SK-N-SH (cell line): Measurements from ENCODE around the gene PRR35. TPM values are rescaled to one million over a fixed set of nuclear protein-coding genes. Genes with fewer than 3 reads are reported as not detected.

Experiments used
- CTCF ChIA-PET: fragments of 300-600, 350-600 bp; formaldehyde crosslinking; extraction: SDS; loops from one replicate; lab custom pipeline; 2021; lab: Yijun Ruan, JAX
- POLR2A ChIA-PET: fragments of 350-600 bp; sonication (Branson Sonifier 250); formaldehyde crosslinking; extraction: SDS; loops from one replicate; lab custom pipeline; 2020; ENCODE audit warnings: antibody characterized with exemption, inconsistent platforms; lab: Yijun Ruan, JAX
- DNase-seq: peaks from one replicate; pipeline ENCODE4 v3.0.0; 2012
- H2AFZ ChIP-seq: fragments of 200-600 bp; sonication (generic); 2 replicates; pipeline ENCODE4 v1.8.1; 2016; ENCODE audit warnings: antibody characterized with exemption, mild to moderate bottlenecking, low read depth
- H3F3A ChIP-seq: fragments of 200-600 bp; sonication (generic); replicated peaks from 2 replicates; pipeline ENCODE3; 2016; ENCODE audit warnings: antibody characterized with exemption, mild to moderate bottlenecking; ENCODE audit not compliant: insufficient read depth
- H3K27ac ChIP-seq, 2 experiments: fragments of 200-500 bp in 1 of 2; fragments of 200-600 bp in 1 of 2; sonication (Bioruptor generic) in 1 of 2; sonication (generic), shearing (Covaris generic) in 1 of 2; 2 replicates each; pipeline versions ENCODE4 v1.5.1 to v1.6.1; 2014 to 2016; ENCODE audit warnings: low read depth in 2 of 2, inconsistent platforms in 1 of 2, low read length in 1 of 2, mild to moderate bottlenecking in 1 of 2, mixed read lengths in 1 of 2
- H3K27me3 ChIP-seq: fragments of 200-600 bp; sonication (generic), shearing (Covaris generic); 2 replicates; pipeline ENCODE4 v1.6.1; 2016; ENCODE audit warnings: mixed run types; ENCODE audit not compliant: insufficient read depth
- H3K36me3 ChIP-seq, 2 experiments: fragments of 200-500 bp in 1 of 2; fragments of 200-600 bp in 1 of 2; sonication (Bioruptor generic) in 1 of 2; sonication (generic) in 1 of 2; replicated peaks in 1 of 2; 2 replicates each; pipeline versions ENCODE3 to v1.5.1; 2014 to 2016; ENCODE audit warnings: low read length in 1 of 2, mild to moderate bottlenecking in 1 of 2; ENCODE audit not compliant: insufficient read depth in 2 of 2, control insufficient read depth in 1 of 2
- H3K4me1 ChIP-seq, 2 experiments: fragments of 200-500 bp in 1 of 2; fragments of 200-600 bp in 1 of 2; sonication (Bioruptor generic) in 1 of 2; sonication (generic), shearing (Covaris generic) in 1 of 2; 2 replicates each; pipeline versions ENCODE4 v1.5.1 to v1.6.1; 2014 to 2016; ENCODE audit warnings: low read depth in 1 of 2, low read length in 1 of 2, mixed run types in 1 of 2; ENCODE audit not compliant: insufficient read depth in 2 of 2, control insufficient read depth in 1 of 2
- H3K4me2 ChIP-seq: fragments of 200-600 bp; sonication (generic), shearing (Covaris generic); 2 replicates; pipeline ENCODE4 v1.6.1; 2017; ENCODE audit warnings: mixed run types
- H3K4me3 ChIP-seq, 2 experiments: fragments of 200-500 bp in 1 of 2; fragments of 200-600 bp in 1 of 2; sonication (Bioruptor generic) in 1 of 2; sonication (generic), shearing (Covaris generic) in 1 of 2; 2 replicates each; pipeline versions ENCODE4 v1.5.1 to v1.8.1; 2014 to 2016; ENCODE audit warnings: low read depth in 2 of 2, inconsistent platforms in 1 of 2, low read length in 1 of 2, mild to moderate bottlenecking in 1 of 2, mixed read lengths in 1 of 2, moderate library complexity in 1 of 2
- H3K79me2 ChIP-seq: fragments of 200-600 bp; sonication (generic); 2 replicates; pipeline ENCODE4 v1.8.1; 2017; ENCODE audit warnings: mild to moderate bottlenecking; ENCODE audit not compliant: insufficient read depth
- H3K9ac ChIP-seq: fragments of 200-600 bp; sonication (generic); 2 replicates; pipeline ENCODE4 v1.6.1; 2017; ENCODE audit warnings: mixed run types
- H3K9me2 ChIP-seq: fragments of 200-600 bp; sonication (generic); 2 replicates; pipeline ENCODE4 v1.6.1; 2017; ENCODE audit warnings: mixed run types
- H3K9me3 ChIP-seq: fragments of 200-600 bp; sonication (generic); 2 replicates; pipeline ENCODE4 v1.6.1; 2017; ENCODE audit warnings: mixed run types, mild to moderate bottlenecking, moderate library complexity
- H4K20me1 ChIP-seq: fragments of 200-600 bp; sonication (generic); 2 replicates; pipeline ENCODE4 v1.6.1; 2017; ENCODE audit warnings: mild to moderate bottlenecking, mixed run types; ENCODE audit not compliant: insufficient read depth
- FOXJ3 ChIP-seq: sonication (generic); formaldehyde crosslinking; IDR thresholded peaks from 2 replicates; pipeline ENCODE4 v1.5.1; 2020; ENCODE audit warnings: mild to moderate bottlenecking, missing genetic modification reagents
- JUND ChIP-seq: IDR thresholded peaks from 2 replicates; pipeline ENCODE4 v1.4.0; 2012
- RCOR1 ChIP-seq: fragments of 150-350 bp; IDR thresholded peaks from 2 replicates; pipeline ENCODE4 v1.6.1; 2017; ENCODE audit warnings: antibody characterized with exemption, low read length
- RFX5 ChIP-seq: IDR thresholded peaks from 2 replicates; pipeline ENCODE4 v1.6.1; 2012; ENCODE audit warnings: mild to moderate bottlenecking, improper control_type of control experiment, low read length
- YY1 ChIP-seq: IDR thresholded peaks from 2 replicates; pipeline ENCODE4 v1.4.0; 2012; ENCODE audit warnings: low read depth, mild to moderate bottlenecking
- WGBS: methylation state at CpG from one replicate; pipeline ENCODE4 v1.1.6; 2017; ENCODE audit warnings: low lambda C conversion rate; 5-methylcytosine and 5-hydroxymethylcytosine counted together
- polyA plus RNA-seq, 3 experiments: library from polyadenylated mRNA; depleted of rRNA; stranded (reverse); fragments of >200 nt; gene quantifications; 2 replicates each; pipeline ENCODE4 v1.2.3, GENCODE V29; 2012
- TF ChIP-seq, protein P1 (sequence below): IDR thresholded peaks from 2 replicates; pipeline ENCODE4 v1.4.0; 2012; ENCODE audit warnings: low read depth, borderline replicate concordance
- TF ChIP-seq, protein P2 (sequence below): fragments of 150-350 bp; IDR thresholded peaks from 2 replicates; pipeline ENCODE4 v1.6.1; 2017; ENCODE audit warnings: antibody characterized with exemption, low read length, low read depth, borderline replicate concordance
- TF ChIP-seq, protein P3 (sequence below): IDR thresholded peaks from 2 replicates; pipeline ENCODE4 v1.4.0; 2012; ENCODE audit warnings: low read depth, borderline replicate concordance

Gene PRR35
- polyA plus RNA-seq, 1 of the 3 experiments (the other 2 are of a cell fraction): not detected

DNA sequence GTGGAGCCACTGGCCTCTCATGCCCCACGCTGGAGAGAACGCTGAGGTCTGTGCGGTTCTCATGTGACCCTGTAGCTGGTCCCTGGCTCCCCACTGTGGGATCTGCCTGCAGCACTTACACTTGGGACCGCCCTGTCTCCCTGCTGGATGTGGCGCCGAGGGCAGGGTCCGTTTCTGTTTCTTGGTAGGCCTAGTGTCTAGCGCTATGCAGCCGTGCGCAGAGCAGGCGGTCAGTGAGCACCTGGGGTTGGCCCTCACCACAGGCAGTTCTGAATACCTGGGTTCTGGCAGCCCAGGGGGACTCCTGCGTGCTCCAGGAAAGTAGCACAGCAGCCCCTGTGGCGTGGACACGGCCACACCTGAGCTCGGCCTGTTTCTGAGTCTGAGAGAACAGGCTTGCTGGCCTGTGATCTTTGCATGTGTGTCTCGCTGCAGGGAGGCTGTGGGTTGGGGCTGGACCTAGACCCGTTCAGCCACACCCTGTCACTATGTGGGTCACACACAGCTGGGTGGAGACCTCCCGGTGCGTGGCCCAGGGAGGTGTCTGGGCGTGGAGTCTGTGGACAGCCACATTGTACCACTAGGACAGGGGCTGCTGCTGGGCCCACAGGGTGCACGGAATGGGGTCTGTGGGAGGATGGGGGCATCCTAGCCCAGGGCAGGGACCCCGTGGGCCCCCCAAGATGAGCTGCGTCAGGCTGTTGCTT, 29.9 kb upstream of the PRR35 start:
- Histone ChIP-seq H3K27ac (no peak overlapping the region), H3K4me3 (no peak overlapping the region), H3K9me2 (no peaks in the 10 kb centered on the region), H3K4me2 (peak overlapping the region; percentile 100; the same call in 1 of the 2 replicates), H3F3A (peaks cover 19% of the 10 kb centered on the region), H3K79me2 (peaks cover 86% of the 10 kb centered on the region), H3K9me3 (no peaks in the 10 kb centered on the region), H3K36me3 (peaks cover 0 to 10% of the 10 kb centered on the region in 2 experiments), H4K20me1 (peaks cover 67% of the 10 kb centered on the region), H3K4me1 (peaks cover 10 to 23% of the 10 kb centered on the region in 2 experiments; a peak in 3 of 4 replicates), H3K9ac (no peak overlapping the region), H2AFZ (no peak overlapping the region), H3K27me3 (no peaks in the 10 kb centered on the region)
- ChIA-PET CTCF (interaction anchor here (1.1 kb wide), 1 partner anchor 13 kb away, joined by 3 read pairs; no protein-coding TSS in a partner anchor), POLR2A (no interaction called here)
- TF ChIP-seq, protein P1, sequence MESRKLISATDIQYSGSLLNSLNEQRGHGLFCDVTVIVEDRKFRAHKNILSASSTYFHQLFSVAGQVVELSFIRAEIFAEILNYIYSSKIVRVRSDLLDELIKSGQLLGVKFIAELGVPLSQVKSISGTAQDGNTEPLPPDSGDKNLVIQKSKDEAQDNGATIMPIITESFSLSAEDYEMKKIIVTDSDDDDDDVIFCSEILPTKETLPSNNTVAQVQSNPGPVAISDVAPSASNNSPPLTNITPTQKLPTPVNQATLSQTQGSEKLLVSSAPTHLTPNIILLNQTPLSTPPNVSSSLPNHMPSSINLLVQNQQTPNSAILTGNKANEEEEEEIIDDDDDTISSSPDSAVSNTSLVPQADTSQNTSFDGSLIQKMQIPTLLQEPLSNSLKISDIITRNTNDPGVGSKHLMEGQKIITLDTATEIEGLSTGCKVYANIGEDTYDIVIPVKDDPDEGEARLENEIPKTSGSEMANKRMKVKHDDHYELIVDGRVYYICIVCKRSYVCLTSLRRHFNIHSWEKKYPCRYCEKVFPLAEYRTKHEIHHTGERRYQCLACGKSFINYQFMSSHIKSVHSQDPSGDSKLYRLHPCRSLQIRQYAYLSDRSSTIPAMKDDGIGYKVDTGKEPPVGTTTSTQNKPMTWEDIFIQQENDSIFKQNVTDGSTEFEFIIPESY: no peak
- TF ChIP-seq, protein P2, sequence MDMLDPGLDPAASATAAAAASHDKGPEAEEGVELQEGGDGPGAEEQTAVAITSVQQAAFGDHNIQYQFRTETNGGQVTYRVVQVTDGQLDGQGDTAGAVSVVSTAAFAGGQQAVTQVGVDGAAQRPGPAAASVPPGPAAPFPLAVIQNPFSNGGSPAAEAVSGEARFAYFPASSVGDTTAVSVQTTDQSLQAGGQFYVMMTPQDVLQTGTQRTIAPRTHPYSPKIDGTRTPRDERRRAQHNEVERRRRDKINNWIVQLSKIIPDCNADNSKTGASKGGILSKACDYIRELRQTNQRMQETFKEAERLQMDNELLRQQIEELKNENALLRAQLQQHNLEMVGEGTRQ: no peak
- TF ChIP-seq RFX5 (no peak), RCOR1 (no peak), YY1 (no peak)
- TF ChIP-seq, protein P3, sequence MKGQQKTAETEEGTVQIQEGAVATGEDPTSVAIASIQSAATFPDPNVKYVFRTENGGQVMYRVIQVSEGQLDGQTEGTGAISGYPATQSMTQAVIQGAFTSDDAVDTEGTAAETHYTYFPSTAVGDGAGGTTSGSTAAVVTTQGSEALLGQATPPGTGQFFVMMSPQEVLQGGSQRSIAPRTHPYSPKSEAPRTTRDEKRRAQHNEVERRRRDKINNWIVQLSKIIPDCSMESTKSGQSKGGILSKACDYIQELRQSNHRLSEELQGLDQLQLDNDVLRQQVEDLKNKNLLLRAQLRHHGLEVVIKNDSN: no peak
- DNase-seq: no peak
- no CpG with 5 or more reads among the region's 23 CpGs for WGBS

DNA sequence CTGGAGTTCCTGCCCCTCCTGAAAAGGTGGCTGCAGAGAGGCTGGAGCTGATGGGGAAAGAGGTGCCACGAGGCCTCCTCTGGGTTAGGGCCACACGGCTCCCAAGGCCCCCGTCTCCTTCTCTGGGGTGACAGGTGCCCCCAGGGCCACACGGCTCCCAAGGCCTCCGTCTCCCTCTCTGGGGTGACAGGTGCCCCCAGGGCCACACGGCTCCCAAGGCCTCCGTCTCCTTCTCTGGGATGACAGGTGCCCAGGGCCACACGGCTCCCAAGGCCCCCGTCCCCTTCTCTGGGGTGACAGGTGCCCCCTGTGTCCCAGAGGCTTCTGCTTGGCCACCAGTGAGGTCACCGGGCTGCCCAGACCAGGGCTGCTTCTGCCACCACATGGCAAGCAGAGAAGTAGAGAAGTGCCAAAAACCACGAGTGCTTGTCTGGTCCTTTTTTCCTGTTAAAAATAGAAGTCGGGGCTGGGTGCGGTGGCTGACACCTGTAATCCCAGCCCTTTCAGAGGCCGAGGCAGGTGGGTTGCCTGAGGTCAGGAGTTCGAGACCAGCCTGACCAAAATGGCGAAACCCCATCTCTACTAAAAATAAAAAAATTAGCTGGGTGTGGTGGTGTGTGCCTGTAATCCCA, 28.6 kb upstream of the PRR35 start:
- POLR2A ChIA-PET: no interaction called here
- no peak overlapping the region for H3K4me3 ChIP-seq
- no peak overlapping the region for H3K4me2 ChIP-seq
- H3K4me1 ChIP-seq: peaks cover 0 to 9% of the 10 kb centered on the region in 2 experiments; a peak in 1 of 4 replicates
- H3K27me3 ChIP-seq: no peaks in the 10 kb centered on the region
- WGBS: 96% methylated on average over 14 of the region's 16 CpGs
- H3K9me2 ChIP-seq: no peaks in the 10 kb centered on the region
- H3F3A ChIP-seq: peaks cover 8% of the 10 kb centered on the region
- TF ChIP-seq FOXJ3 (CRISPR knock-in tag) (no peak), JUND (no peak)
- TF ChIP-seq, all 33 proteins: peak for 0
- H4K20me1 ChIP-seq: peaks cover 63% of the 10 kb centered on the region
- no peak overlapping the region for H3K9ac ChIP-seq
- CTCF ChIA-PET: interaction anchor here (1.1 kb wide), 1 partner anchor 12 kb away, joined by 3 read pairs; no protein-coding TSS in a partner anchor
- no peak for DNase-seq
- peaks cover 0 to 10% of the 10 kb centered on the region in 2 experiments for H3K36me3 ChIP-seq
- H2AFZ ChIP-seq: no peak overlapping the region
- no peak overlapping the region for H3K27ac ChIP-seq
- peaks cover 90% of the 10 kb centered on the region for H3K79me2 ChIP-seq
- H3K9me3 ChIP-seq: no peaks in the 10 kb centered on the region
